HG02943 (cell line): ENCODE measurements around the gene ATP1A1.

Experiments used
- ATAC-seq: cut with Tn5 transposase; IDR thresholded peaks from one replicate; pipeline ENCODE4 v1.9.1; 2021; ENCODE audit warnings: mild to moderate bottlenecking, low read depth, moderate library complexity; ENCODE audit not compliant: unreplicated experiment

The ATP1A1 gene

DNA sequence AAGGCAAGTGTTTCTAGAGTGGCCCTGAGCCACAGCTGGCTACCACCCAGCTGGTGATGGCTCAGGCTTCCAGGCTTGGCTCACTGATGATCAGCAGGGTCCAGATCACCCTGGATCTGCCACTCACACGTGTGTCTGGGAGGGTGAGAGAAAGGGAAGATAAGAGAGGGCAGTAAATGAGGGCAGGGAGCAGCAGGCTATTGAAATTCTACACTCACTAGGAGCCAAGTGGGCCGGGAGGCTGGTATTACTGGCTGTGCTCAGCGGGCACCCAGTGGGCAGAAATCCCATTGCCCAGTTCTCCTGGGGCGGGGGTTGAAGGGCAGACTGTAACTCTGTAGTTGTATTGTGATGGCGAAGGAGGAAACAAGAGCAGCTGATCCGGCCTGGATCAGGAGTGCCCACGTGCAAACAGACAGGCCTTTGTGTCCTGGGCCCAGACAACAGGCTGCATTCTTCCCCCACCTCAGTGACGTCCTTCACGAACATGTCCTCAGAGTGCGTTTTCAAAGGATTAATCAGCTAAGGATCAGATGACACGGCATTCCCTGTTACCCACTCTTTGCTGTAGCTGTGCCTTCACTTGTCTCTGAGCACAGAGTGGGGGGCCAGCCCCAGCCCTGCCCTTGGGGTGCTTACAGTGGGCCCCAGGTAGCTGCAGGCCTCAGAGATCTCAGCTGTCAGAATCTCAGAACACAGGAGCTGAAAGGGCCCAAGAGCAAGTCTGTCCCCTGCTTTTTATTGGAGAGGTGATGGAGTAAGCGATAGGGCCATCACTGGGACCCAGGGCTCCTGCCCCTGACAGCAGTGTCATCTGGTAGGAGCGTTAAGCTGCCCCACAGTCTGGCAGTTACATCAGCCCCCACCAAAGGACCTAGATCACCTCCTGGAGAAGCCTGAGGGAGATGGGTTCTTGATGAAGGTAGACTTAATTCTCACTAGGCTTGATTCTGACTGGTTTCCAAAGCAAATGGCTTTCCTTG, 60.5 kb downstream of the ATP1A1 start:
- no peak for ATAC-seq

DNA sequence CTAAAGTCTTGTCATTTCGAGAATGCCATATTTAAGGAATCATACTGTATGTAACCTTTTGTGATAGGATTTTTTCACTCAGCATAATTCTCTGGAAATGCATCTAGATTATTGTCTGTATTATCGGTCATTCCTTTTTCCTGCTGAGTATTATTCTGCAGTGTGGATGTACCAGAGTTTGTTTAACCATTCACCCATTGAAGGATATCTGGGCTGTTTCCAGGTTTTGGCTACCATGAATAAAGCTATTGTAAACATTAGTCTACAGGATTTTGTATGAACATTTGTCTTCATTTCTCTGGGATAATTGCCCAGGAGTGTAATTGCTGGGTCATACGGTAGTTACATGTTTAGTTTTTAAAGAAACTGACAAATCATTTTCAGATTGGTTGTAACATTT, 61.8 kb downstream of the ATP1A1 start:
- ATAC-seq = no peak

DNA sequence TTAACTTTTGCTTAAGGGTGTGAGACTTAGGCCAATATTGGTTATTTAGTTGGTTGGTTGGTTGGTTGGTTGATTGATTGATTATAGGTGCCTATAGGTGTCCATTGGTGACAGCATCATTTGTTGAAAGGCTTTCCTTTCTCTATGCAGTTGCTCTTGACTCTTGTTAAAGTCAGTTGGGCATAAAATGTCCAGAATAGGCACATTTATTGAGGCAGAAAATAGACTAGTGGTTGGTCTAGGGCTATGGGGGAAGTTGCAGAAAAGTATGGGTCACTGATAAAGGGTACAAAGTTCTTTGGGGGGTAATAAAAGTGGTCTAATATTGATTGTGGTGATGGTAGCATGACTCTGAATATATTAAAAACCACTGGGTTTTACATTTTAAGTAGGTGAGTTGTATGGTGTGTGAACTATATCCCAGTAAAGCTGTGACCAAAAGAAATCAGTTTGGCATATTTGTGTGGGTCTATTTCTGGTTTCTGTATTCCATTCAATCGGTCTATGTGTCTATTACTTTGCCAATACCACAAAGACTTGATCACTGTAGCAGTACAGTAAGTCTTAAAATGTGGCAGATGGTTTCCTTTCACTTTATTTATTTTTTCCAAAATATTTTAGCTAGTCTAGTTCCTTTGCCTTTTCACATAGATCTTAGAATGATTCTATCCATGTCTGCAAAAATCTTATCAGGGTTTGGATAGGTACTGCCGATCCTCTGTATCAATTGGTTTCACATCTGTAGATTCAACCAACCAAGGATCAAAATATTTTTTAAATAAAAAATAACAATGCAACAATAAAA, 63.0 kb downstream of the ATP1A1 start:
- no peak for ATAC-seq

DNA sequence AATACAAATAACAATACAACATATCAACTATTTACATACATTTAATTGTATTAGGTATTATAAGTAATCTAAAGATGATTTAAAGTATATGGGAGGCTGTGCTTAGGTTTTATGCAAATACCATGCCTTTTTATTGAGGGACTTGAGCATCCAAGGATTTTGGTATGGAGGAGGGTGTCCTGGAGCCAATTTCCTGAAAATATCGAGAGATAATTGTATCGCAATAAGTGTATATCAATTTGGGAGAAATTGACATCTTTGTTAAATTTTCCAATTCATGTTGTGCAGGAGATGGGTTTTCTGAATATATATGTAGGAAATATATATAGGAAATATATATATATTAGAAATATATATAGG, 63.5 kb downstream of the ATP1A1 start:
- no peak for ATAC-seq

DNA sequence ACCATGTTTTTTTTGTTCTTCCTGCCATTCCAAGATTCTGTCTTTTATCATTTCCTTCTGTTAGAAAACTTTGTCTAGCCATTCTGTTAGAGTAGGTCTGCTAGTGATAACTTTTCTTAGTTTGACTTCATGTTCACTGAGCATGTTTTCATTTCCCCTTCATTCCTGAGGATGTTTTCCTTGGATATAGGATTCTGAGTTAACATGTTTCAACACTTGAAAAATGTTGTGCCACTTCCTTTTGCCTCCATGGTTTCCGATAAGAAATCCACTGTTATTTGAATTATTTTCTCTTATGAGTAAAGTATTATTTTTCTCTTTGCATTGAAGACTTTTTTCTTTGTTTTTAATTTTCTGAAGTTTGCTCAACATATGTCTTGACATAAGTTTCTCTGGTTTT, 66.7 kb downstream of the ATP1A1 start:
- ATAC-seq = no peak

DNA sequence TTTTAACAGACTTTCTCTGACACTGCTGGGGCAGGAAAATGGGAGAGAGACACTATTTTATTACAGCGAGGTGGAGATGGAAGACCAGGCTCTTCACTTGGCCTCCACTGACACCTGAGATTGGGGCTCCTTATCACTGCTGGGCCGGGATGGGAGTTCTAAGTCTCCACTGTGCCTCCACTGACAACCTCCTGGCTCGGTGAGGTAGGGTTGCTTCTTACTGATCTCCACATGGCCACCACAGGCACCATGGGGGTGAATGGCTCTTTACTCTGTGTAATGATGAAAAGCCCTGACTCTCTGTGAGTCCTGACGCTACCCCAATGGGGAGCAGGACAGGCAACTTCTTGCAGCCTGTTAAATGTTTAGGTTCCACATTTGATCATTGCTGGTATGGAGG, 67.7 kb downstream of the ATP1A1 start:
- no peak for ATAC-seq

DNA sequence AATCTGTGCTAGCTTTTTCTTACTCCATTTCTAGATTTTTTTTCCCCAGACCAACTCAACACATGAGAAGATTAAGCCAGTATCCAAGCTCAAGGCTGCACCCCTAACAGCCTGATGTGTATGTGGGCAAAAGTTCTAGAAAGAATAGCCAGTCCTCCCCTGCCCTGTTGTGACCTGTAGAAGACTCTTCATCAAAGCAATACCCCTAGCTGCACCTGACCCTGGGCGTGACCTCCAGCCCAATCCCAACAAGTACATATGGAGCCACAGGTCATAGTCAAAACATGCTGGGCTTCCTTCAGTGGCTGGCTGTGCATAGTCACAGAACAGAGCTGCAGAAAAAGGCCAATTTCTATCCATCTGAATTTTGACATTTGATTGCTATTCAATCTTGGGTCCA, 72.5 kb downstream of the ATP1A1 start:
- ATAC-seq = no peak

DNA sequence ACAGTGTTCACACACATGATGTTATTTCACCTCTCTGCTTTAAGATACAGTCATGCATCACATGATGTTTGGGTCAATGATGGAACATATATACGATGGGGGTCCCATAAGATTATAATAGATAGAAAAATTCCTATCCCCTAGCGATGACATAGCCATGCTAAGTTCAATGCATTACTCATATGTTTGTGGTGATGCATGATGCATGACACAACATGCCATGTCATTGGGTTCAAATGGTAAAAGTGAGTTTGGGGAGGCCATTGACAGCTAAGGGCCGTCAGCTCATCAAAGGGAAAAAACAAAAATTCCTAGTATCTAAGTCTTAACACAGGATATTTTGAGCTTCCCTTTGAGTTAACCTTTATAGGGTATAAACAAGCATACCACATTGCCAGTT, 73.6 kb downstream of the ATP1A1 start:
- no peak for ATAC-seq

DNA sequence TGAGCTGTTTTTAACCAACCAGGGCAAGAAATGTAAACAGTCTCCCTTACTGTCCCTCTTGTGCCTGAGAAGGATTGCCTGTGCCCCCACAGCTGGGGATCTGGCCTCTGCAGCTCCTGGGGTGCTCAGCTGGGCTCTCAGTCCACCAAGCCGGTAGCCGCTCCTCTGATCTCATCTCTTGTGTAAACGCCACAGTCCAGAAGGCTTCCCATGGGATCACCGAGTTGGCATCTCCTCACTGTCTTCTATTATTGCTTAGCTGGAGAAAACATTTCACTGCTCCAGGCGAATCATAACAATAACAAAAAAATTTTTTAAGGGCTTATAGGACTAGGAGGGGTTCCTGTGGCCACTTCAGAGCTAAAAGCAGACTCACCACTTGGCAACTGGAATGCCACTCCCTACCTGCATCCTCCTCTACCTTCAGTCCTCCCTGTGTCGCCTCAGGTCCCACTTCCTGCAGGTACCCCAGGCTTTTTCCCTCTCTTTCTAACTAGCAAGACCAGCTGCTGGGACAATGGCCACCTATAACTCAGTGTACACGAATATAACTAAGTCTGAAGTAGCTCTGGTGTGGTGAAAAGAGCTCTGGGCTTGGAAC, 75.8 kb downstream of the ATP1A1 start:
- no peak for ATAC-seq

DNA sequence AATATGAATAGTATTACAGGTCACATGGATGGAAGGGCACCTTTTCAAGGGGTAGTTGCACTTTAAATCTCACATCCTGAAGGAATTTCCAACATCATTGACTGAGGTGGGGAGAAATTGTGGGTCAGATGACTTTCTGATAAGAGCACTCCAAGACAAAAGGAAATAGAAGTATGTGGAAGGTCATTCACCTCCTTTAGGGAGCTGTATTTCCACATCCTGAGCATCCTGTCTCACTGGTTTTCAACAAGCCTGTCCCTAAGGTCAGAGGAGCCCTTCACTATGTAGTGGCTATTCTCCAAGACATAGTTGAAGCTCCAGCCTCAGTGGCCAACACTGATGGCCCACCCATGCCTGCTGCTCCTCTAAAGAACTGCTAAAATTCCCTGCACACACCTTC, 76.5 kb downstream of the ATP1A1 start:
- ATAC-seq = no peak

DNA sequence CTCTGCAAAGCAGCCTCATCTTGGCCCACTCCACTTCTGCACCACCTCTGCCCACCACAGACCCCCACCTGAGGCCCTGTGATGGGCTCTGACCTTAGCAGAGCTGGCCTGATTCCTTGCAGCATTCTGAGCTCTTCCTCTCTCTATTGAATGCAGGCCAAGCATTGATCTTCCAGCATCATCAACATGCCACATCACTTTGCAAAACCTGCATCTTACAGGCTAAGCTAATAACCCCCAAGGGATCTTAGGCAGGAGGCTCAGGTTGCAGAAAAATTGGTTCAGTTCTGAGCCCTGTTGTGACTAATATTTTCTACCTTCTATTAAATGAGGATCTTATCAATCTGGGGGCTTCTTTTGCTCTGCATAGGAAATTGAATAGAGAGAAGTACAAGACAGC, 78.7 kb downstream of the ATP1A1 start:
- ATAC-seq = no peak

DNA sequence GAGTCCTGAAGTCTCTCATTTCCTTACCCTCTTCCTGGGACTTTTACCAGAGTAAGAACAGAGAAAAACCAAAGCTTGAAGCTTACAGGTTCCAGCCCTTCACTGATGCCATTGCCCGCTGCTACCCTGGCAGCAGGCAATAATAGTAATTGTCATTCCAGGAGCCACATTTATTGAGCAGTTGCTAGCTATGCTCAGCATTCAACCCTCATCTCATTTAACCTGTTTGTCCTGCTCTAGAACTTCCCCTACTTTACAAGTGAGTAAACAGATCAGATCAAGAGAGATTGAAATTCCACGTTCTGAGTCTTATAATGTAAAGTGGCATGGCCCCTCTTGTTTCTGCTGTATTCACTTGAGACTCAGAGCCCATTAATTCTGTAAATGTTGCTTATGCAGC, 80.4 kb downstream of the ATP1A1 start:
- no peak for ATAC-seq

DNA sequence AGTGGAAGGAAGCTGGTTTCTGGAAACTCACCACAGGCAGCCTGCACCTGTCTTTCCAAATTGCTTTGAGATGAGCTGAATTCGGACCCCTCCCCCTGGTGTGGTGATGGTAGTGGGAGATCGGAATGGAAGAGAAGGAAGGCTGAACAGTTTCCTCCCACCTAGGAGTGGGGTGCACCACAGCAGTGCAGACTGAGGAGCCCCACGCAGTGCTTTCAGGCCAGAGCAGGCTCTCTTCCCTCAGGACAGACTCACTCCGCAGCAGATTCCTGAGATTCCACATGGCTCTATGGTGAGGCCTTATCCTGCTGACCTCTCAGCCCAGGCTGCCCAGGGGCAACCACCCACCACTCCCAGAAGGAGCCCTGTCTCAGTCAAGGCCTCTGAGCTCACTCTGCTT, 80.9 kb downstream of the ATP1A1 start:
- ATAC-seq = no peak
